Parietal lobe (tissue), 1 donor: ENCODE data around the gene TMSB15A. TPM values are rescaled to one million over a fixed set of nuclear protein-coding genes. Genes with fewer than 3 reads are reported as not detected.

Source experiments
- total RNA-seq: library from RNA; depleted of rRNA; stranded (reverse); fragments of >200 nt; gene quantifications from one replicate; pipeline ENCODE4 v1.2.3, GENCODE V29; 2014

TMSB15A gene
- 163 TPM for total RNA-seq

DNA sequence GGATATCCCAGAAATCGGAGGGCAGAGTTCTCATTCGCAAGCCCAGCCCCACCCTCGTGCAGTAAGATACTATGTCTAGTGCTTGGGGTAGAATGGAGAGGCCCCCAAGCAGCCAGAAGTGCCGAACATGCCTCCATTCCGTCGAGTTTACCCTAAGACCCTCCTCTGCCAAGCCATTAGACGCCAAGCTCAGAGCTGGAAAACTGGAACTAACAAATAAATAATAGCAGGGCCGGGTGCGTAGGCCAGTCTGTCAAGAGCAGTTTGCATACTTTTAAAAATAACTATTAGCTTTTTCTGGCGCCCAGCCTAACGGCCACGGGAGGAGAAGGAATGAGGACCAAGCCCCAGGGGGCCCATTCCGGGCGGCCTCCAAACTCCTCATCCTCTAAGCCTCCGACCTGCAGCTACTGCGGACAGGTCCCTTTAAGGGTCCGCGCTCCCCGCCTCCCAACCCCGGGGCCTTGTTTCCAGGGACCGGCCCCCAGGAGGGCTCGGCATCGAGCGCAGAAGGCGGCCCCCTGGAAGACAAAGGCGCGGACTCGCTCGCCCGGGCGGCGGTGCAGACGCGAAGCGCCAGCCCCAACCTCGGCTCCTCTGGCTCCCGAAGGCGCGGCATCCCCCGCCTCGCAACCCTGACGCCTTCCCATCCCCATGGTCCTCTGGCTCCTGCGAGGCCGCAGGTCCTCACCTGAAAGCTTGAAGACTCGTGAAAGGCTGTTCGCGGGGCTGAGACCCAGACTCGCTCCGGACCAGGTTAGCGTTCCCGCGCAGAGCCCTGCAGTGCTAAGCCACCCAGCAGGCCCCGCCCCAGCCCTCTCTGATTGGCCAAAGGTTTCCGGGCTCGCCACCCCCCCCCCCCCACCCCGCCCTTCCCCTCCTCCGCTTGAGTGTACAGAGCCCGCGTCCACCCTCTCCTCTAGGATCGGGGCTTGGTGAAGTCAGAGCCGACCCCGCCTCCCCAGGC lies at the start of gene TMSB15A:
Gene TMSB15A, minus strand, starts transcription at position 765 of the 967 bp plus-strand sequence.

DNA sequence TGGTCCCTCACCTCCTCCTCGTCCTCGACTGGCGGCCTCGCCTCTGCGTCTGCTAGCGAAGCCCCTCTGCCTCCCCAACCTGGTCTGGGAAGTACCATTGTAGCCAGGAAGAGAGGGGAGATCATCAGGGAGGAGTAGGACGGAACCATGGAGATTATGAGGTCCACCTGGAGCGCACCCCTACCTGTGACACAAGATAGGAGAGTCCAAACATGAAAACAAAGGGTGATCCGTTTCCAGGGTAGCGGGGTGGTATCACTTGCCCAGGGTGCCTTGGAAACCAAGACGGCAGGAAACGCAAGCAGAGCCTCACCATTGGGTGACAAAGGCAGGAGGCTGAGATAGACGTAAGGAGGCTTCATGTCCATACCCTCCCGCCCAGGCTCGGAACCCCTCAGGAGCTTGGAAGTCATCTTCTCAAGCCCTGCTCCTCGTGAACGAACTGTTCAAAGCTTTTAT lies 44.7 kb downstream of the TMSB15A start, which contains the start of gene TCP11X2:
Gene TCP11X2, minus strand, starts transcription at position 51 of the 459 bp plus-strand sequence.

Other genes starting within 250 kb of the TMSB15A start
- gene NXF2B, start 76.7 kb downstream of the TMSB15A start, total RNA-seq, result 0.31 TPM
- gene TCP11X2, start 44.9 kb downstream of the TMSB15A start, total RNA-seq, result 1.9 TPM
- 49.5 TPM for gene ARMCX5, start 82.8 kb upstream of the TMSB15A start, total RNA-seq
- gene GPRASP1, start 134.7 kb upstream of the TMSB15A start, total RNA-seq, result 55.4 TPM
- gene GPRASP2, start 195.7 kb upstream of the TMSB15A start, total RNA-seq, result 79.2 TPM
- gene GPRASP3, start 204.0 kb upstream of the TMSB15A start, total RNA-seq, result 48.5 TPM